HepG2 (cell line): Measurements from ENCODE around the gene VAPA. TPM values are rescaled to one million over a fixed set of nuclear protein-coding genes. Genes with fewer than 3 reads are reported as not detected.
A peak's percentile ranks its signal among the peaks of the same experiment; 100 is the strongest.
"Not testable (repeated sequence)": the region's sequence is repeated elsewhere in the genome, so short reads cannot be mapped to it uniquely, and the experiment has no call there.

ENCODE experiments used
- ATAC-seq: fragments of 200-7000 bp; cut with Tn5 transposase; 3 replicates; pipeline ENCODE4 v1.9.1; 2020; ENCODE audit warnings: mild to moderate bottlenecking, moderate library complexity
- BruUV-seq: library from RNA; stranded (reverse); fragments of 400-500 nt; replicated peaks from 2 replicates; lab custom pipeline; 2021; lab: Mats Ljungman, UMichigan
- CTCF ChIA-PET: fragments of 300-600 bp; formaldehyde crosslinking; extraction: SDS; loops from one replicate; lab custom pipeline; 2021; ENCODE audit warnings: low total read pairs, inconsistent platforms, low intra/inter-chr PET ratio; lab: Yijun Ruan, JAX
- POLR2A ChIA-PET: fragments of 350-600 bp; sonication (Branson Sonifier 250); formaldehyde crosslinking; loops from one replicate; lab custom pipeline; 2020; ENCODE audit warnings: antibody characterized with exemption, inconsistent platforms; lab: Yijun Ruan, JAX
- DNase-seq: peaks from one replicate; pipeline ENCODE4 v3.0.0-alpha.2; 2015; ENCODE audit warnings: low spot score
- FAIRE-seq: peaks from 3 replicates; lab custom pipeline; 2011; peaks lifted over from hg19 to GRCh38; lab: Jason Lieb, UNC
- H2AFZ ChIP-seq: one replicate; pipeline ENCODE4 v1.6.1; 2011; ENCODE audit warnings: low read length, inconsistent platforms
- H3K27ac ChIP-seq: fragments of 300-600 bp; 3 replicates; pipeline ENCODE4 v1.8.0; 2011; ENCODE audit warnings: mixed run types, mild to moderate bottlenecking, mixed read lengths, low read length, inconsistent platforms; ENCODE audit not compliant: insufficient read depth; ENCODE audit errors: extremely low read length
- H3K27me3 ChIP-seq, 2 experiments: fragments of 200-600 bp in 1 of 2; 2 replicates in 1 of 2; 3 replicates in 1 of 2; pipeline versions ENCODE4 v1.6.0 to v1.8.0; 2011; ENCODE audit warnings: low read length in 2 of 2, mild to moderate bottlenecking in 2 of 2, moderate library complexity in 2 of 2, inconsistent platforms in 1 of 2; ENCODE audit not compliant: insufficient read depth in 2 of 2, control insufficient read depth in 1 of 2
- H3K36me3 ChIP-seq, 2 experiments: fragments of 200-600 bp in 1 of 2; replicated peaks in 1 of 2; 2 replicates in 1 of 2; 3 replicates in 1 of 2; pipeline versions ENCODE4 v1.5.1 to v1.8.0; 2011; ENCODE audit warnings: low read length in 2 of 2, inconsistent platforms in 1 of 2; ENCODE audit not compliant: insufficient read depth in 2 of 2, control insufficient read depth in 1 of 2
- H3K4me1 ChIP-seq: 2 replicates; pipeline ENCODE4 v1.5.1; 2012; ENCODE audit warnings: low read length, inconsistent platforms; ENCODE audit not compliant: insufficient read depth
- H3K4me2 ChIP-seq: 2 replicates; pipeline ENCODE4 v1.6.0; 2011; ENCODE audit warnings: low read depth, low read length, inconsistent platforms
- H3K4me3 ChIP-seq, 3 experiments: fragments of 200-600 bp in 1 of 3; sonication (generic), shearing (Covaris generic) in 1 of 3; replicated peaks in 1 of 3; 2 replicates each; pipeline ENCODE4 v1.5.1; 2011 to 2016; ENCODE audit warnings: low read length in 3 of 3, inconsistent platforms in 2 of 3, low read depth in 2 of 3, mild to moderate bottlenecking in 2 of 3, control low read depth in 1 of 3, mixed read lengths in 1 of 3; ENCODE audit not compliant: insufficient read depth in 1 of 3
- H3K79me2 ChIP-seq: one replicate; pipeline ENCODE4 v1.6.1; 2011; ENCODE audit warnings: low read length, inconsistent platforms; ENCODE audit not compliant: insufficient read depth
- H3K9ac ChIP-seq: 2 replicates; pipeline ENCODE4 v1.6.0; 2011; ENCODE audit warnings: mild to moderate bottlenecking, low read depth, low read length, inconsistent platforms; ENCODE audit not compliant: insufficient read depth
- H3K9me3 ChIP-seq: 2 replicates; pipeline ENCODE4 v1.5.1; 2012; ENCODE audit warnings: mild to moderate bottlenecking, low read length
- H4K20me1 ChIP-seq: 2 replicates; pipeline ENCODE4 v1.6.0; 2011; ENCODE audit warnings: inconsistent platforms, mild to moderate bottlenecking, low read length, moderate library complexity; ENCODE audit not compliant: insufficient read depth
- AGO2 ChIP-seq: fragments of 200-400 bp; formaldehyde crosslinking; optimal IDR thresholded peaks from 2 replicates; pipeline ENCODE3; 2017; ENCODE audit warnings: mild to moderate bottlenecking, low read depth, low read length, moderate library complexity
- ATF7 ChIP-seq, 2 experiments: fragments of 450-650 bp in 1 of 2; sonication (generic) in 1 of 2; formaldehyde crosslinking in 1 of 2; IDR thresholded peaks; 2 replicates each; pipeline versions ENCODE4 v1.4.0 to v1.6.1; 2016 to 2020; ENCODE audit warnings: antibody characterized with exemption in 1 of 2, mild to moderate bottlenecking in 1 of 2, missing genetic modification reagents in 1 of 2
- CEBPB ChIP-seq: IDR thresholded peaks from 2 replicates; pipeline ENCODE4 v1.6.1; 2011; ENCODE audit warnings: low read depth, low read length, improper control_type of control experiment, borderline replicate concordance
- CEBPG ChIP-seq: IDR thresholded peaks from 2 replicates; pipeline ENCODE4 v1.6.1; 2016
- REL ChIP-seq: sonication (generic); formaldehyde crosslinking; conservative IDR thresholded peaks from 2 replicates; pipeline ENCODE4 v1.8.0; 2022; ENCODE audit warnings: mild to moderate bottlenecking, missing genetic modification reagents, moderate library complexity
- SAFB2 ChIP-seq: sonication (generic); formaldehyde crosslinking; IDR thresholded peaks from 2 replicates; pipeline ENCODE4 v1.5.1; 2020; ENCODE audit warnings: missing genetic modification reagents, low read depth, mild to moderate bottlenecking, borderline replicate concordance
- TFAP4 ChIP-seq: sonication (generic); IDR thresholded peaks from 2 replicates; pipeline ENCODE4 v1.6.1; 2016; ENCODE audit warnings: low read depth, borderline replicate concordance
- WGBS: methylation state at CpG from one replicate; pipeline ENCODE4 v1.1.6; 2017; ENCODE audit warnings: low lambda C conversion rate; 5-methylcytosine and 5-hydroxymethylcytosine counted together
- in situ Hi-C: cut with HindIII; loops from 2 replicates; pipeline ENCODE4 v1.10.0; 2017; ENCODE audit warnings: low pct_unique_long_range_greater_than_20kb; ENCODE audit not compliant: extremely low pct_ligation_motif_present
- intact Hi-C: fragments of 100-400 bp; cut with micrococcal nuclease; formaldehyde crosslinking; loops from one replicate; pipeline ENCODE4 v1.10.0; 2022; ENCODE audit not compliant: unreplicated experiment
- polyA plus RNA-seq, 8 experiments: library from polyadenylated mRNA; depleted of rRNA in 3 of 8; stranded (reverse) in 7 of 8; unstranded in 1 of 8; fragments of >200 nt; fragmentation: Illumina TruSeq in 4 of 8; extraction: Trizol in 4 of 8; gene quantifications; 2 replicates each; pipeline versions ENCODE4 v1.2.1 to v1.2.3, GENCODE V29; 2011 to 2016; ENCODE audit warnings: low read depth in 4 of 8, missing spikeins in 1 of 8, mixed read lengths in 1 of 8; ENCODE audit not compliant: insufficient read depth in 1 of 8
- total RNA-seq, 5 experiments: library from RNA; depleted of rRNA; stranded (reverse); fragments of >200 nt; fragmentation: Illumina TruSeq; extraction: Trizol; gene quantifications; 2 replicates each; pipeline ENCODE4 v1.2.3, GENCODE V29; 2016; ENCODE audit warnings: low read depth in 1 of 5
- TF ChIP-seq, protein P1 (sequence below): sonication (generic); formaldehyde crosslinking; IDR thresholded peaks from 2 replicates; pipeline ENCODE4 v1.4.0; 2020; ENCODE audit warnings: missing genetic modification reagents
- TF ChIP-seq, protein P2 (sequence below): sonication (generic); formaldehyde crosslinking; IDR thresholded peaks from 2 replicates; pipeline ENCODE4 v1.4.0; 2020; ENCODE audit warnings: missing genetic modification reagents

Gene VAPA
- total and polyA plus RNA-seq, 2 of the 13 experiments (the other 11 are each of a cell fraction or from before 2014, with no cell fraction given), result 167 to 294 TPM

GRCh38 chr18:9902264-9902663, 11.6 kb upstream of the VAPA start:
- H3K79me2 ChIP-seq, BruUV-seq, H3K36me3 ChIP-seq, FAIRE-seq, ATAC-seq, CTCF ChIA-PET, H3K9me3 ChIP-seq, H3K27ac ChIP-seq, H2AFZ ChIP-seq, H4K20me1 ChIP-seq, H3K4me2 ChIP-seq, H3K27me3 ChIP-seq, in situ Hi-C loops, intact Hi-C loops, DNase-seq, H3K9ac ChIP-seq, H3K4me3 ChIP-seq: not testable (repeated sequence)
- WGBS, result 42% methylated on average over 12 of the region's 14 CpGs
- TF ChIP-seq CEBPG (CRISPR knock-in tag) (peak; percentile 70), CEBPB (peak; percentile 76)
- TF ChIP-seq, protein P1, sequence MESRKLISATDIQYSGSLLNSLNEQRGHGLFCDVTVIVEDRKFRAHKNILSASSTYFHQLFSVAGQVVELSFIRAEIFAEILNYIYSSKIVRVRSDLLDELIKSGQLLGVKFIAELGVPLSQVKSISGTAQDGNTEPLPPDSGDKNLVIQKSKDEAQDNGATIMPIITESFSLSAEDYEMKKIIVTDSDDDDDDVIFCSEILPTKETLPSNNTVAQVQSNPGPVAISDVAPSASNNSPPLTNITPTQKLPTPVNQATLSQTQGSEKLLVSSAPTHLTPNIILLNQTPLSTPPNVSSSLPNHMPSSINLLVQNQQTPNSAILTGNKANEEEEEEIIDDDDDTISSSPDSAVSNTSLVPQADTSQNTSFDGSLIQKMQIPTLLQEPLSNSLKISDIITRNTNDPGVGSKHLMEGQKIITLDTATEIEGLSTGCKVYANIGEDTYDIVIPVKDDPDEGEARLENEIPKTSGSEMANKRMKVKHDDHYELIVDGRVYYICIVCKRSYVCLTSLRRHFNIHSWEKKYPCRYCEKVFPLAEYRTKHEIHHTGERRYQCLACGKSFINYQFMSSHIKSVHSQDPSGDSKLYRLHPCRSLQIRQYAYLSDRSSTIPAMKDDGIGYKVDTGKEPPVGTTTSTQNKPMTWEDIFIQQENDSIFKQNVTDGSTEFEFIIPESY (CRISPR knock-in tag), result 0 out of 2 replicates have a peak, but pooled peaks have one; percentile 33
- POLR2A ChIA-PET, result interaction anchor here (2.1 kb wide), 1 partner anchor 11 kb away, joined by 6 read pairs; the partner anchor contains the start of gene VAPA
- peaks cover 31% of the 10 kb centered on the region for H3K4me1 ChIP-seq

- Histone ChIP-seq H4K20me1 (no peaks in the 10 kb centered on the region), H3K9ac (no peak overlapping the region), H3K27me3 (no peaks in the 10 kb centered on the region; a peak in 1 of 5 replicates), H2AFZ (no peak overlapping the region), H3K9me3 (no peaks in the 10 kb centered on the region), H3K36me3 (no peaks in the 10 kb centered on the region), H3K4me2 (no peak overlapping the region), H3K4me1 (peaks cover 31% of the 10 kb centered on the region), H3K27ac (no peak overlapping the region), H3K79me2 (no peaks in the 10 kb centered on the region), H3K4me3 (no peak overlapping the region)
- ATAC-seq (no peak), DNase-seq (no peak), FAIRE-seq (no peak)
- CTCF ChIA-PET, result no interaction called here
- WGBS, result 87% methylated on average over 10 of the region's 10 CpGs
- intact Hi-C loops, result no loop called here
- TF ChIP-seq, protein P2, sequence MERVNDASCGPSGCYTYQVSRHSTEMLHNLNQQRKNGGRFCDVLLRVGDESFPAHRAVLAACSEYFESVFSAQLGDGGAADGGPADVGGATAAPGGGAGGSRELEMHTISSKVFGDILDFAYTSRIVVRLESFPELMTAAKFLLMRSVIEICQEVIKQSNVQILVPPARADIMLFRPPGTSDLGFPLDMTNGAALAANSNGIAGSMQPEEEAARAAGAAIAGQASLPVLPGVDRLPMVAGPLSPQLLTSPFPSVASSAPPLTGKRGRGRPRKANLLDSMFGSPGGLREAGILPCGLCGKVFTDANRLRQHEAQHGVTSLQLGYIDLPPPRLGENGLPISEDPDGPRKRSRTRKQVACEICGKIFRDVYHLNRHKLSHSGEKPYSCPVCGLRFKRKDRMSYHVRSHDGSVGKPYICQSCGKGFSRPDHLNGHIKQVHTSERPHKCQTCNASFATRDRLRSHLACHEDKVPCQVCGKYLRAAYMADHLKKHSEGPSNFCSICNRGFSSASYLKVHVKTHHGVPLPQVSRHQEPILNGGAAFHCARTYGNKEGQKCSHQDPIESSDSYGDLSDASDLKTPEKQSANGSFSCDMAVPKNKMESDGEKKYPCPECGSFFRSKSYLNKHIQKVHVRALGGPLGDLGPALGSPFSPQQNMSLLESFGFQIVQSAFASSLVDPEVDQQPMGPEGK, result no peak
- no peak for TF ChIP-seq REL (CRISPR knock-in tag)
- no peak for TF ChIP-seq AGO2
- no peak for TF ChIP-seq SAFB2 (CRISPR knock-in tag)
- no peak for TF ChIP-seq ATF7 (IDR thresholded peaks at IDR 0.05)
- no peak for TF ChIP-seq ATF7 (CRISPR knock-in tag; IDR thresholded peaks at IDR 0.05)
- TF ChIP-seq TFAP4, result no peak
- BruUV-seq, result no TSS peak
- in situ Hi-C loops, result no loop called here
- POLR2A ChIA-PET, result interaction anchor here (2.1 kb wide), 1 partner anchor 11 kb away, joined by 6 read pairs; the partner anchor contains the start of gene VAPA
Observed at GRCh38 chr18:9902832-9903231, 11.0 kb upstream of the VAPA start.
